Activated T-cell treated with anti-CD3 and anti-CD28 coated beads for 1 hour (primary cell): ENCODE measurements around the gene CSAG1.
"Not testable (repeated sequence)": the region's sequence is repeated elsewhere in the genome, so short reads cannot be mapped to it uniquely, and the experiment has no call there.

Experiments
- DNase-seq: peaks from one replicate; pipeline ENCODE4 v3.0.0-alpha.2; 2020; ENCODE audit warnings: low read depth

The CSAG1 gene

DNA sequence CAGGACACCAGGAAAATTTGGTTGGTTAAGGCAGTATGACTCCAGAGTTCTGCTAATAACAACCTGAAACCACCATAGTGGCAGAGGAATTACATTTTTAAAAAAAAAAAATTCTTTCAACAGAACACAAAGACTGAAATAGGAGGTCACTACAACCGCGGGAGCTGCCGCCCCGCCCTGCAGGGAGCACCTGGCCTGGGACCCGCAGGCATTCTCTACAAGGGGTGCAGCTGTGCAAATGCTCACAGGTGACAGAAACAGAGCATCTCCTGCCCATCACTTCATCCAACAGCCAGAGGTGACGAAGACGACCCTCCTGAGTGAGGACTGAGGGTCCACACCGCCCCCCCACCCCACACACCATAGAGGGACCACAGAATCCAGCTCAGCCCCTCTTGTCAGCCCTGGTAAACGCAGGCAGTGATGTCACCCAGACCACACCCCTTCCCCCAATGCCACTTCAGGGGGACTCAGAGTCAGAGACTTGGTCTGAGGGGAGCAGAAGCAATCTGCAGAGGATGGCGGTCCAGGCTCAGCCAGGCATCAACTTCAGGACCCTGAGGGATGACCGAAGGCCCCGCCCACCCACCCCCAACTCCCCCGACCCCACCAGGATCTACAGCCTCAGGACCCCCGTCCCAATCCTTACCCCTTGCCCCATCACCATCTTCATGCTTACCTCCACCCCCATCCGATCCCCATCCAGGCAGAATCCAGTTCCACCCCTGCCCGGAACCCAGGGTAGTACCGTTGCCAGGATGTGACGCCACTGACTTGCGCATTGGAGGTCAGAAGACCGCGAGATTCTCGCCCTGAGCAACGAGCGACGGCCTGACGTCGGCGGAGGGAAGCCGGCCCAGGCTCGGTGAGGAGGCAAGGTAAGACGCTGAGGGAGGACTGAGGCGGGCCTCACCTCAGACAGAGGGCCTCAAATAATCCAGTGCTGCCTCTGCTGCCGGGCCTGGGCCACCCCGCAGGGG lies 35.3 kb downstream of the CSAG1 start, which contains the start of gene MAGEA3:
Gene MAGEA3, plus strand, starts transcription at position 843 of the 980 bp plus-strand sequence. CDS start 2,039 bp downstream, outside the sequence.
- not testable (repeated sequence) for DNase-seq

DNA sequence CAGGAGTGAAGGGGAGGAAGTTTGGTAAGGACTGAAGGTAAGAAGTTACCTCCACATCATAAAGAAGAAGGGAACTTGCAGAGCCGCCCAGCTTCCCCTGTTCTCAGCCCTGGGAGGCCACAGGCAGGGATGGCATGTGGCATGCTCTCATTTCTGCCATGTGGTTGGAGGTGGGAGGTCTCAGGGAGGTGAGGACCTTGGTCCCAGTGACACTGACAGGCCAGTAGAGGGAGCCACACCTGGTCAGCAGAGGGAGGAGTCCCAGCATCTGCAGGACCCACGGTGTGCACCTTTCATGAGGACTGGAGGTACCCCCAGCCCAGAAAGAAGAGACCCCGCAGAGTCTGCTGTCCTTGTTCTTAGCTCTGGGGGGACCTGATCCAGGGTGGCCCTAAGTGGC lies 52.5 kb downstream of the CSAG1 start:
- not testable (repeated sequence) for DNase-seq
